HEK293 (cell line): ENCODE results near the gene ZNF236.

Source experiments
- CTCF ChIP-seq: fragments of 450-650 bp; formaldehyde crosslinking; IDR thresholded peaks from 2 replicates; pipeline ENCODE4 v1.5.1; 2016; ENCODE audit warnings: missing biosample characterization, missing genetic modification characterization
- GLIS2 ChIP-seq: fragments of 450-650 bp; formaldehyde crosslinking; IDR thresholded peaks from 2 replicates; pipeline ENCODE4 v1.5.1; 2016; ENCODE audit warnings: missing biosample characterization, missing genetic modification characterization
- HIC1 ChIP-seq: fragments of 450-650 bp; formaldehyde crosslinking; IDR thresholded peaks from 2 replicates; pipeline ENCODE4 v1.5.1; 2016; ENCODE audit warnings: missing biosample characterization, missing genetic modification characterization
- HOXA7 ChIP-seq: sonication (generic); formaldehyde crosslinking; IDR thresholded peaks from 2 replicates; pipeline ENCODE4 v1.8.1; 2022; ENCODE audit warnings: missing genetic modification reagents, borderline replicate concordance
- KLF10 ChIP-seq: fragments of 450-650 bp; IDR thresholded peaks from 2 replicates; pipeline ENCODE4 v1.5.1; 2018; ENCODE audit warnings: missing biosample characterization, mild to moderate bottlenecking, missing genetic modification characterization
- TCF7L2 ChIP-seq: IDR thresholded peaks from 2 replicates; pipeline ENCODE4 v1.6.1; 2011; ENCODE audit warnings: low read depth, mild to moderate bottlenecking, inconsistent platforms, low read length, moderate library complexity, borderline replicate concordance
- YY1 ChIP-seq: fragments of 450-650 bp; formaldehyde crosslinking; IDR thresholded peaks from 2 replicates; pipeline ENCODE4 v1.5.1; 2018; ENCODE audit warnings: missing biosample characterization, missing genetic modification characterization
- ZBTB1 ChIP-seq: fragments of 450-650 bp; formaldehyde crosslinking; IDR thresholded peaks from 2 replicates; pipeline ENCODE4 v1.5.1; 2016; ENCODE audit warnings: missing biosample characterization, missing genetic modification characterization
- ZBTB10 ChIP-seq: fragments of 450-650 bp; formaldehyde crosslinking; IDR thresholded peaks from 2 replicates; pipeline ENCODE4 v1.5.1; 2016; ENCODE audit warnings: missing biosample characterization, missing genetic modification characterization
- ZNF174 ChIP-seq: fragments of 450-650 bp; formaldehyde crosslinking; IDR thresholded peaks from 2 replicates; pipeline ENCODE4 v1.5.0; 2017; ENCODE audit warnings: missing biosample characterization, mild to moderate bottlenecking, missing genetic modification characterization
- ZNF274 ChIP-seq, 2 experiments: fragments of 200-500 bp in 1 of 2; fragments of 450-650 bp in 1 of 2; sonication (Bioruptor generic) in 1 of 2; formaldehyde crosslinking in 1 of 2; IDR thresholded peaks; 2 replicates each; pipeline versions ENCODE4 v1.5.1 to v1.6.1; 2014 to 2016; ENCODE audit warnings: borderline replicate concordance in 1 of 2, inconsistent platforms in 1 of 2, low read length in 1 of 2, missing biosample characterization in 1 of 2, missing genetic modification characterization in 1 of 2
- ZNF624 ChIP-seq: fragments of 450-650 bp; formaldehyde crosslinking; IDR thresholded peaks from 2 replicates; pipeline ENCODE4 v1.5.1; 2017; ENCODE audit warnings: missing biosample characterization, missing genetic modification characterization
- ZNF792 ChIP-seq: fragments of 450-650 bp; formaldehyde crosslinking; IDR thresholded peaks from 2 replicates; pipeline ENCODE4 v1.5.1; 2016; ENCODE audit warnings: missing biosample characterization, missing genetic modification characterization

- no peak for TF ChIP-seq CTCF (tag by site-specific recombination)
- TF ChIP-seq ZNF624 (tag by site-specific recombination) = no peak
- TF ChIP-seq ZNF174 = no peak
- TF ChIP-seq ZNF792 = no peak
- no peak for TF ChIP-seq ZNF274 (IDR thresholded peaks at IDR 0.05; ENCODE audit: low read length)
- no peak for TF ChIP-seq ZNF274 (tag by site-specific recombination; IDR thresholded peaks at IDR 0.05; ENCODE audit: borderline replicate concordance)
- TF ChIP-seq ZBTB1 = no peak
- no peak for TF ChIP-seq GLIS2 (tag by site-specific recombination)
- no peak for TF ChIP-seq KLF10 (tag by site-specific recombination)
- no peak for TF ChIP-seq ZBTB10
- TF ChIP-seq HIC1 (tag by site-specific recombination) = no peak
- no peak for TF ChIP-seq HOXA7 (CRISPR knock-in tag)
- TF ChIP-seq YY1 (tag by site-specific recombination) = no peak
- TF ChIP-seq TCF7L2 = no peak
These were observed 1.9 kb downstream of the ZNF236 start for GRCh38 chr18:76824145-76824676.
